ENCODE results near the gene SPRED3.

The SPRED3 gene

DNA sequence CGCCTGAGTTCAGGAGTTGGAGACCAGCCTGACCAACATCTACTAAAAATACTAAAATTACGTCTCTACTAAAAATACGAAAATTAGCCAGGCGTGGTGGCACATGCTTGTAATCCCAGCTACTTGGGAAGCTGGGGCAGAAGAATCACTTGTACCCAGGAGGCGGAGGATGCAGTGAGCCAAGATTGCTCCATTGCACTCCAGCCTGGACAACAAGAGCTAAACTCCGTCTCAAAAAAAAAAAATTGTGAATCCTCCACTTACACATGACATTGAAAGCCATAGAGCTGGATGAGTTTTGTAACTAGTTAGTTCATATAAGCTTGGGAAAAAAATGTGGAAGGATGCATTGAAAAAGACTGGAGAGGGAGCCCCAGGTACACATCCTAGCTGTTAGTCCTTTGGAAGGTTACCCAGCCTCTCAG lies 14.6 kb upstream of the SPRED3 start:
- DNase-seq (ENCODE audit: low spot score): no peak

DNA sequence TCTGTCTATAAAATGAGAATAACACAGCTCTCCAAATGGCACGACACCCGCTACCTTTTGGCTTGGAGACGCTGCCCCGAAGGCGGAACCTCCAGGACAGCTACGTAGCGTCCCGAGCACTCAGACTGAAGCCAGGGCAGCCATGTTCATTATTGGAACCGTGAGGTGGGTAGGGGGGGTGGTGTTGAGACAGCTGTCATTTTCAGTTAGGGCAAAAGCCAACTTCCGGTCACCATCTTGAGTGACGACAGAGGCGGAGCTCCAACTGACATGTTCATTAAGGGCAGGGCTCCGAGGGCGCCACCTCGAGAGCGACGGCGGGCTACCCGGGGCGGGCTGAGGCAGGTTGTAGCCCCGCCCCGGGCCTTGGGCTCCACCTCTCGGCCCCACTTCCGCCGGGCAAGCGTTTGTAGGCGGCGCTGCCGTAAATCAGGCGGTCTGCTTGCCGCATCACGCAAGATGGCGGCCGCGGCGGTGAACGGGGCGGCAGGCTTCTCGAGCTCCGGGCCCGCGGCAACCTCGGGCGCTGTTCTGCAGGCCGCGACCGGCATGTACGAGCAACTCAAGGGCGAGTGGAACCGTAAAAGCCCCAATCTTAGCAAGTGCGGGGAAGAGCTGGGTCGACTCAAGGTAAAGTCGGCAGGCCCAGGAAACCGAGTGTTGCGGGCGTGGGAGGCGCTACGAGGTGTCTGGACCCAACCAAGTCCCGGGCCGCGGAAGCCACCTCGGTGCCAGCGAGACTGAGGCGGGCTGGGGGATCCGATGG lies 14.0 kb upstream of the SPRED3 start, which contains the start of gene PSMD8:
PSMD8 (plus strand) TSS at position 240 of the 766 bp plus-strand sequence; CDS start at position 271, 31 bp downstream.
- DNase-seq (ENCODE audit: low spot score): peak; percentile 98

DNA sequence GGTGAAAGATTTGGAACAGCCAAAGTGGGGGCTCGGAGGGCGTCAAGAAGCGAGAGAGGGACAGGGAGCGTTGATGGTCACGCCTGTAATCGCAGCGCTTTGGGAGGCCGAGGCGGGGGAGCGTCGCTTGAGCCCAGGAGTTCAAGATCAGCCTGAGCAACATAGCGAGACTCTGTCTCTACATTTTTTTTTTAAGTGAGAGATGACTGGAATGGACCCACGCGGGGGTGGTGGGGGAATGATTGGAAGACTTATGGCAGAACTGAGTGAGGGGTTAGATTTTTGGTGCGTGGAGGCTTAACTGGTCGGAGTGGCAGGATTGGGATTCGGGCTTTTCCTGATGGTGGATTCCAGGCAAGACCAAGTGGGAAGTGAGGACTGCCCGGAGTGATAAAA lies 13.4 kb upstream of the SPRED3 start:
- DNase-seq (ENCODE audit: low spot score): no peak

DNA sequence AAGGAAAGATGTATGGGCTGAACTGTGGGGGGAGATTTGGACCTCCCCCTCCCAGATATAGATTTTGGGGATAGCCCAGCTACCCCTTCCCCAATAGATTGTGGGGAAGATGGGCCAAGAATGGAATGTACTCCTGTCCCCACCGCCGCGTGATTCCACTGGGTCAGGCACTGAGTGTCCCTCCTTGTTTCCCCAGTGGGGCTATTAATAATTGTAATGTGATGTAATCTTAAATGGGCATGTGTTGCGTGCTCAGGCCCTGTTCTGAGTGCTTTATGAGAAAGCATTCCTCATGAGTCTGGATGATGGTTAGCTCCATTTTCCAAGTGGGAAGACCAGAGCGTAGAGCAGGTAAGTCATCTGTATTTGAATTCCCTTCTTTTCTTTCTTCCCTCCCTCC lies 12.7 kb upstream of the SPRED3 start:
- no peak for DNase-seq (ENCODE audit: low spot score)

- no peak for DNase-seq (ENCODE audit: low spot score)
Observed at GRCh38 chr19:38376576-38376975, 11.9 kb upstream of the SPRED3 start.

GRCh38 chr19:38377052-38377451 lies 11.4 kb upstream of the SPRED3 start:
- DNase-seq (ENCODE audit: low spot score): no peak

DNA sequence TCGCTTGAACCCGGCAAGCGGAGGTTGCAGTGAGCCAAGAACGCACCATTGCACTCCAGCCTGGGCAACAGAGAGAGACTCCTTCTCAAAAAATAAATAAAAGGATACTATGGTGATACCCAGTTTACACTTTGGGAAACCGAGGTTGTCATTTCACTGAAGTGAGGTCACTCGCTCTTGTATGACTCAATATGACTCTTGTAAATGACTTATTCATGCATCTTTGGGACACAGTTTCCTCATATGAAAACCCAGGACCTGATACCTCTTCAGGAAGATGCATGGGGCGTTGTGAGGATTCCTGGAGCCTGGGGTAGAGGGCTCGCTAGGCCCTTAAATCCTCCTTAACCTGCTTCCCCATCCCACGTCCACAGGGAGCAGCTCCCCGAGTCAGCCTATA lies 9.6 kb upstream of the SPRED3 start:
- no peak for DNase-seq (ENCODE audit: low spot score)

DNA sequence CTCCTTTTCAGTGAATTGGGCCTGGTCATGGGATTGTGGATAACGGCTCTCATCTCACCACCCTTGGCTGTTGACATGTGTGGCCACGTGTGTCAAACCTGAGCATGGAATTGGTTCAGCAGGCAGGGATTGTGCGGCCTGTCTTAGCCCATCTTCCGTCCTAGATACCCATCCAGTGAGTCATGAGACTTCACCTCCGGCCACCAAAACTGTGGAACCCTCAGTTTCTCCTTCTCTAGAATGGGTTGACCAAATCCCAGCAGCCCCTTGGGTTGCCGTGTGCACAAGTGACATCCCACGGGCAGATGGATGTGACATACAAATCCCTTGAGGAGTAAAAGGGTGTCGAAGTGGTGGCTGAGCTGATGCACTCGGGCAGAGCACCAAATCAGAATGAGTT lies 7.4 kb upstream of the SPRED3 start:
- DNase-seq (ENCODE audit: low spot score): no peak

DNA sequence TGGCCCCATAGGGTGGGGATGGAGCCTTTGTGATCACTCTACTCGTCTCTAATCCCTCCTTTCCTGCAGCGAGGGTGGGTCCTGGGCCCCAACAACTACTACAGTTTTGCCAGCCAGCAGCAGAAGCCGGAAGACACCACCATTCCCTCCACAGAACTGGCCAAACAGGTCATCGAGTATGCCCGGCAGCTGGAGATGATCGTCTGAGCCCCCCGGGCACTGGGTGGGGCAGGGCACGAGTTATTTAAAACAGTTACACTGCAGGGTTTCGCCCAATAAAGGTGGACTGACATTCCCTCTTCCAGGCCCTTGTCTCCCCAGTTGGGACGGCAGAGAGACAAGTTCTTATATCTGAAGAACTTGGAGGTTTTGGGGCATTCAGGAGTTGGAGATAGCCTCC lies 5.3 kb upstream of the SPRED3 start:
- no peak for DNase-seq (ENCODE audit: low spot score)

DNA sequence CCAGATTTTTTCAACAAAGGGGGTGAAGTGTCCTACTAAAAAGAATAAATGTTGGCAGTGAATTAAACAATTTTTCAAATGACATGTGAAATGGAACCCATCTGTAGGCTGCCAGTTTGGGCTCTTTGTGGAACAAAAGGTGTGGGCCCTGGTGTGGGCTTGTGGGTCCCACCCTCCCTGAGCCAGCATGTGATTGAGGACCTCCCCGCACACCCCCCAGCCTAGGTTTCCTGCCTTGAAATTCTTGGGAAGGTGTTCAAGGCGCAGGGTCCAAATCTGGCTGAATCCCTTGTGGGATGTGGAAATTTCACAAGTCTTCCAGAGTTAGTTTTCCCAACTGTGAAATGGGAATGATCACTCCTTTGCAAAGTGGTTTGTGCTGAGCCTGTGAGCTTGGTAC lies 4.8 kb upstream of the SPRED3 start:
- no peak for DNase-seq (ENCODE audit: low spot score)

GRCh38 chr19:38384209-38385027 lies 4.1 kb upstream of the SPRED3 start:
- DNase-seq (ENCODE audit: low spot score): no peak

- DNase-seq (ENCODE audit: low spot score): no peak
Observed at GRCh38 chr19:38385057-38385803, 3.3 kb upstream of the SPRED3 start.

DNA sequence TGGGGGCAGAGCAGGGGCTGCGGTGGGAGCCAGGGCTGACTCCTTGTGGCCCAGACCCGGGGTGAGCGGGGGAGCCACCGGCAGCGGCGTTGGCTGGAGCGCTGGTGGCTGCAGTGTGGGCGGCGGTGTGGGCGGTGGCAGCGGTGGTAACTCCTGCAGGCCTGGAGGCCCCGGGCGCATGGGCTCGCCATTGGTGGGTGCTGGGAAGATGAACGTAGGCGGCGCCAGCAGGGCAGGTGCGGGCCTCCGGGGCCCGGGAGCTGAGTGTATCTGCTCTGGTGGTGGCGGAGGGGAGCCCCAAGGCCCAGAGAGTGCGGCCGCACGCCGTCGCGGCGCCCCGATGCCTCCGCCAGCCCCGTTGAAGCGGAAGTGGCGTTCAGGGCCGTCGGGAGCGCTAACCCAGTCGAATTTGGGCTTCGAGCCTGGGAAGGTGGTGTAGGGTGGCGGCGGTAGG lies 2.7 kb upstream of the SPRED3 start:
- DNase-seq (ENCODE audit: low spot score): peak; percentile 49

GRCh38 chr19:38386300-38386970 lies 2.1 kb upstream of the SPRED3 start:
- no peak for DNase-seq (ENCODE audit: low spot score)

DNA sequence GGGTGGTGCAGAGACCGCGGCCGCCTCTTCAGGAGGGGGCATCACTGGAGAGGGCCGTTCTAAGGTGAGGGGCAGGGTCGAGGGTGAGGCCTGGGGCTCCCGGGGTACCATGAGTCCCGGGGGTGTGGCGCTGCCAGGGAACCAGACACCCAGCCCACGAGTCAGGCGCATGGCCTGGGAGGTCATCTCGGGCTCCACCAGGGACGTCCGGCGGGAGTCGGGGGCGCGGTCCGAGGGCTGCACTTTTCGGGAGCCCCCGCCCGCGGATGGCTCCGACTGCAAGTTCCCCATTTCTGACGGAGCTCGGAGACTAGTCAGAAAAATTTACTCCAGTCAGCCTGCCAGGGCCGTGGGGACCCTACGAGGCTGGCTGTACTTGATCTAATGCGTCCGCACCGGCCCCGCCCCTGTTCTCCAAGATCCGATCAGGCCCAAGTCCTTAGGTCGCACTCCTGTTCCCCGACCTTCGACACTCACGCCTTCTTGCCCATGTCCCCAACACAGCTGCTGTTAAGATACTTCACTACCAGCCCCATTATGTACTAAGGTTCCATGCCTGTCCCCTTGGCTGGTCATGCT lies 1.4 kb upstream of the SPRED3 start:
- peak; percentile 40 for DNase-seq (ENCODE audit: low spot score)

DNA sequence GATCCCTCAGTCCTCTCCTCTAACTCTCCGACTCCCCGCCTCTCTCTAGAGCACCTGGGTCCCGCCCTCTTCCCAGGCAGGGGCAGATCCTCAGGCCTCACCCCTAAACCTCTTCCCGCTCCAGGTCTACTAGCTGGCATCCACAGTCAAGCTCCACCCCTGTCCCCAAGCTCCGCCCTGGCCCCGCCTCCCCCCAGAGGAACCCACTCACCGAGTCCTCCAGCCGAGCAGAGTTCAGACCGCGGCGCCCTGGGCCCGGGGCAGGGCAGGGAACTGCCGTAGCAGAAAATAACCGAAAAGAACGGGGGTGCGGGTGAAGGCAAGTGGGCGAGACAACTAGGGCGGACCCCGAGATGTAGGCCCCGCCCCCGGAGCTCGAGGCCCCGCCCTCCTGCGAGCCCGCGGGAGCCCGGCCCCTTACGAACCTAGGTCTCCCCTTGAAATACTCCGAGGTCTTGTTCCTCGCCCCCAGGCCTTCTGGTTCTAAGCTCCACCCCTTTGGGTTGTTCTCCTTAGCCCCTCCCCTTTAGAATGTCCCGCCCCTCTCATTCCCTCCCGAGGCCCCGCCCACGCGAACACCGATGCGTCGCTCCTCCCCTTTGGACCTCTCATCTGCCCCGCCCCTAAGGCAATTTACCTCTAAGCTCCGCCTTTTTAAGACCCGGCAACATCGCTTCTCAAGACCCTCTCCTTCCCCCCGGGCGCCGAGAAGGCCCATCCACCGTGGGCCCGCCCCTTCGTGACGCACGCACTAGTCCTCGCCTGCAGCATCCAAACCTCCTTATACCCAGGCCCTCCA lies 748 bp upstream of the SPRED3 start, which contains the start of gene GGN:
GGN (minus strand) TSS at position 485 of the 799 bp plus-strand sequence. CDS start 773 bp downstream, outside the sequence.
- DNase-seq (ENCODE audit: low spot score): peak; percentile 90

GRCh38 chr19:38389101-38389925 lies 816 bp downstream of the SPRED3 start:
- no peak for DNase-seq (ENCODE audit: low spot score)

- no peak for DNase-seq (ENCODE audit: low spot score)
Observed at GRCh38 chr19:38389957-38390924, 1.7 kb downstream of the SPRED3 start.
